ENCODE data around the gene GALNTL6. TPM values are rescaled to one million over a fixed set of nuclear protein-coding genes. Genes with fewer than 3 reads are reported as not detected.

Gene GALNTL6
- total and polyA plus RNA-seq, 9 of the 15 experiments (the other 6 are each of a cell fraction or from before 2014, with no cell fraction given): 0.18 to 0.50 (median 0.29) TPM

GRCh38 chr4:172155838-172156345, 342.7 kb downstream of the GALNTL6 start (continued):
- TF ChIP-seq YY1 (IDR thresholded peaks at IDR 0.05; ENCODE audit: borderline replicate concordance in 1 of 3, control insufficient read depth in 1 of 3, extremely low read depth in 1 of 3, insufficient read depth in 3 of 3, insufficient read length in 1 of 3, insufficient replicate concordance in 2 of 3, low read depth in 1 of 3, low read length in 2 of 3) (peak; percentile 64 to 94 (median 87)), ZNF764 (CRISPR knock-in tag; IDR thresholded peaks at IDR 0.05; ENCODE audit: low read depth) (peak; percentile 96), MYBL2 (IDR thresholded peaks at IDR 0.05; ENCODE audit: low read depth) (peak; percentile 15; the same call in 1 of the 2 replicates), MYBL2 (CRISPR knock-in tag; IDR thresholded peaks at IDR 0.05; ENCODE audit: borderline replicate concordance) (no peak), RAD51 (IDR thresholded peaks at IDR 0.05; ENCODE audit: borderline replicate concordance, low read depth) (no peak), HNRNPK (IDR thresholded peaks at IDR 0.05; ENCODE audit: low read depth, low read length, poor library complexity, severe bottlenecking) (no peak), YBX1 (IDR thresholded peaks at IDR 0.05) (no peak), MBD2 (IDR thresholded peaks at IDR 0.05; ENCODE audit: borderline replicate concordance, low read depth) (no peak), KDM4B (IDR thresholded peaks at IDR 0.05; ENCODE audit: borderline replicate concordance in 2 of 2, low read depth in 1 of 2) (no peak), ZSCAN29 (IDR thresholded peaks at IDR 0.05) (no peak), ZNF57 (CRISPR knock-in tag; IDR thresholded peaks at IDR 0.05) (no peak), ZNF23 (CRISPR knock-in tag; IDR thresholded peaks at IDR 0.05) (no peak), KLF6 (CRISPR knock-in tag; IDR thresholded peaks at IDR 0.05; ENCODE audit: borderline replicate concordance) (no peak), ELF1 (tag; IDR thresholded peaks at IDR 0.05) (peak; percentile 91), MXD1 (CRISPR knock-in tag; IDR thresholded peaks at IDR 0.05; ENCODE audit: borderline replicate concordance, poor library complexity, severe bottlenecking) (no peak), DNMT1 (IDR thresholded peaks at IDR 0.05) (no peak), CREBBP (IDR thresholded peaks at IDR 0.05; ENCODE audit: low read depth, low read length) (no peak)
- TF ChIP-seq, protein P1, sequence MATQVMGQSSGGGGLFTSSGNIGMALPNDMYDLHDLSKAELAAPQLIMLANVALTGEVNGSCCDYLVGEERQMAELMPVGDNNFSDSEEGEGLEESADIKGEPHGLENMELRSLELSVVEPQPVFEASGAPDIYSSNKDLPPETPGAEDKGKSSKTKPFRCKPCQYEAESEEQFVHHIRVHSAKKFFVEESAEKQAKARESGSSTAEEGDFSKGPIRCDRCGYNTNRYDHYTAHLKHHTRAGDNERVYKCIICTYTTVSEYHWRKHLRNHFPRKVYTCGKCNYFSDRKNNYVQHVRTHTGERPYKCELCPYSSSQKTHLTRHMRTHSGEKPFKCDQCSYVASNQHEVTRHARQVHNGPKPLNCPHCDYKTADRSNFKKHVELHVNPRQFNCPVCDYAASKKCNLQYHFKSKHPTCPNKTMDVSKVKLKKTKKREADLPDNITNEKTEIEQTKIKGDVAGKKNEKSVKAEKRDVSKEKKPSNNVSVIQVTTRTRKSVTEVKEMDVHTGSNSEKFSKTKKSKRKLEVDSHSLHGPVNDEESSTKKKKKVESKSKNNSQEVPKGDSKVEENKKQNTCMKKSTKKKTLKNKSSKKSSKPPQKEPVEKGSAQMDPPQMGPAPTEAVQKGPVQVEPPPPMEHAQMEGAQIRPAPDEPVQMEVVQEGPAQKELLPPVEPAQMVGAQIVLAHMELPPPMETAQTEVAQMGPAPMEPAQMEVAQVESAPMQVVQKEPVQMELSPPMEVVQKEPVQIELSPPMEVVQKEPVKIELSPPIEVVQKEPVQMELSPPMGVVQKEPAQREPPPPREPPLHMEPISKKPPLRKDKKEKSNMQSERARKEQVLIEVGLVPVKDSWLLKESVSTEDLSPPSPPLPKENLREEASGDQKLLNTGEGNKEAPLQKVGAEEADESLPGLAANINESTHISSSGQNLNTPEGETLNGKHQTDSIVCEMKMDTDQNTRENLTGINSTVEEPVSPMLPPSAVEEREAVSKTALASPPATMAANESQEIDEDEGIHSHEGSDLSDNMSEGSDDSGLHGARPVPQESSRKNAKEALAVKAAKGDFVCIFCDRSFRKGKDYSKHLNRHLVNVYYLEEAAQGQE (IDR thresholded peaks at IDR 0.05; ENCODE audit: borderline replicate concordance): 0 out of 2 replicates have a peak, but pooled peaks have one; percentile 8
- TF ChIP-seq, protein P1 (CRISPR knock-in tag; IDR thresholded peaks at IDR 0.05; ENCODE audit: low read depth): no peak

All from K562 (cell line).